CD4-positive, alpha-beta T cell treated with Interleukin-6 for 4 hours (primary cell): ENCODE results near the gene RNF227.
"Not testable (repeated sequence)": the region's sequence is repeated elsewhere in the genome, so short reads cannot be mapped to it uniquely, and the experiment has no call there.

Experiments
- DNase-seq: peaks from one replicate; pipeline ENCODE4 v3.0.0-alpha.2; 2020; ENCODE audit warnings: mixed read lengths

The RNF227 gene

GRCh38 chr17:7887482-7888183, 28.5 kb downstream of the RNF227 start:
- peak; percentile 95 for DNase-seq

GRCh38 chr17:7887038-7887481, 29.0 kb downstream of the RNF227 start:
- no peak for DNase-seq

- DNase-seq, result peak; percentile 76
Measured at GRCh38 chr17:7886227-7887037, 29.7 kb downstream of the RNF227 start.

- DNase-seq, result peak; percentile 54
Measured at GRCh38 chr17:7885367-7886226, 30.5 kb downstream of the RNF227 start.

GRCh38 chr17:7884581-7885366, 31.3 kb downstream of the RNF227 start:
- DNase-seq, result peak; percentile 64

- peak; percentile 30 for DNase-seq
Measured at GRCh38 chr17:7883781-7884386, 32.2 kb downstream of the RNF227 start.

GRCh38 chr17:7882629-7883028, 33.5 kb downstream of the RNF227 start:
- DNase-seq, result no peak

- DNase-seq, result no peak
Measured at GRCh38 chr17:7882068-7882467, 34.0 kb downstream of the RNF227 start.

- peak; percentile 49 for DNase-seq
Measured at GRCh38 chr17:7881276-7882054, 34.6 kb downstream of the RNF227 start.

- DNase-seq, result no peak
Measured at GRCh38 chr17:7880076-7880868, 35.8 kb downstream of the RNF227 start.

GRCh38 chr17:7878234-7878633, 37.9 kb downstream of the RNF227 start:
- DNase-seq, result no peak

- no peak for DNase-seq
Measured at GRCh38 chr17:7875804-7876370, 40.2 kb downstream of the RNF227 start.

GRCh38 chr17:7873051-7873450, 43.0 kb downstream of the RNF227 start:
- no peak for DNase-seq

- DNase-seq, result no peak
Measured at GRCh38 chr17:7867881-7868329, 48.2 kb downstream of the RNF227 start.

- DNase-seq, result no peak
Measured at GRCh38 chr17:7864995-7865650, 51.0 kb downstream of the RNF227 start.

GRCh38 chr17:7864384-7864783, 51.7 kb downstream of the RNF227 start:
- DNase-seq, result not testable (repeated sequence)
